Measurements from ENCODE around the gene BRK1.
A peak's percentile ranks its signal among the peaks of the same experiment; 100 is the strongest.
"Not testable (repeated sequence)": the region's sequence is repeated elsewhere in the genome, so short reads cannot be mapped to it uniquely, and the experiment has no call there.

The BRK1 gene

DNA sequence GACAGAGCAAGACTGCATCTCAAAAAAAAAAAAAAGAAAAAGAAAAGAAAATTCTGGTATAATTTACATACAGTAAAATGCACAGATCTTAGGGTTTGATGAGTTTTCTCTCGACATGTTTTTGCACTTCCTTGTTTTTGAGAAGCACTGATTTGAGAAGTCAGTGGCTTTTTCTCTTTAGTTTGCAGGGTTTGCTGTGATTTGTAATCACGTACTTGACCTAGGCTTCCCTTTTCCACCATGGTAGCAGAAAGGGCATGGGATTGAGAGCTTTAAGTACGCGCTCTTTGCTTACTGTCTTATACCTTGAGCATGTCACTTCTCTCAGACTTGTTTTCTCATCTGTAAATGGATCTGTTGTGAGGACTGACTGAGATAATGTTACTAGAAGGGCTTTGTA is 30.2 kb downstream of the BRK1 start:
- DNase-seq = no peak

DNA sequence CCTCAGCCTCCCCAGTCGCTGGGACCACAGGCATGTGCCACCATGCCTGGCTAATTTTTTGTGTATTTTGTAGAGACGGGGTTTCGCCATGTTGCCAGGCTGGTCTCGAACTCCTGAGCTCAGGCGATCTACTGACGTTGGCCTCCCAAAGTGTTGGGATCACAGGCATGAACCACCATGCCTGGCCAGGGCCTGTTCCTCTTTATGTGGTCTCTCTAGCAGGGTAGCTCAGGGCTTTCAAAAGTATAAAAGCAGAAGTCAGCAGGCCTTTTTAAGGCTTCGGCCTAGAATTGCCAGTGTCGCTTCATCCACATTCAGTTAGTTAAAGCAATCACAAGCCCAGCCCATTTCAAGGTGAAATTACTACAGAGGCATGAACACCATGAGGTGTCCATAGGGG is 33.8 kb downstream of the BRK1 start:
- no peak for DNase-seq

DNA sequence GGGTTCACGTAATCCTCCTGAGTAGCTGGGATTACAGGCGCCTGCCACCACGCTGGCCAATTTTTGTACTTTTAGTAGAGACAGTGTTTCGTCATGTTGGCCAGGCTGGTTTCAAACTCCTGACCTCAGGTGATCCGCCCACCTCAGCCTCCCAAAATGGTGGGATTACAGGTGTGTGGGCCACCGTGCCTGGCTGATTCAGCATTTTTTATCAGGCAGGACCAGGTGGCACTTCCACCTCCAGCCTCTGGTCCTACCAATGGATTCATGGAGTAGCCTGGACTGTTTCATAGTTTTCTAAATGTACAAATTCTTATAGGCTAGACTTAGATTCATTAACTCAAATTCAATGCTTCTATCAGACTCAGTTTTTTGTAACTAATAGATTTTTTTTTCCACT is 35.5 kb downstream of the BRK1 start:
- DNase-seq = no peak

DNA sequence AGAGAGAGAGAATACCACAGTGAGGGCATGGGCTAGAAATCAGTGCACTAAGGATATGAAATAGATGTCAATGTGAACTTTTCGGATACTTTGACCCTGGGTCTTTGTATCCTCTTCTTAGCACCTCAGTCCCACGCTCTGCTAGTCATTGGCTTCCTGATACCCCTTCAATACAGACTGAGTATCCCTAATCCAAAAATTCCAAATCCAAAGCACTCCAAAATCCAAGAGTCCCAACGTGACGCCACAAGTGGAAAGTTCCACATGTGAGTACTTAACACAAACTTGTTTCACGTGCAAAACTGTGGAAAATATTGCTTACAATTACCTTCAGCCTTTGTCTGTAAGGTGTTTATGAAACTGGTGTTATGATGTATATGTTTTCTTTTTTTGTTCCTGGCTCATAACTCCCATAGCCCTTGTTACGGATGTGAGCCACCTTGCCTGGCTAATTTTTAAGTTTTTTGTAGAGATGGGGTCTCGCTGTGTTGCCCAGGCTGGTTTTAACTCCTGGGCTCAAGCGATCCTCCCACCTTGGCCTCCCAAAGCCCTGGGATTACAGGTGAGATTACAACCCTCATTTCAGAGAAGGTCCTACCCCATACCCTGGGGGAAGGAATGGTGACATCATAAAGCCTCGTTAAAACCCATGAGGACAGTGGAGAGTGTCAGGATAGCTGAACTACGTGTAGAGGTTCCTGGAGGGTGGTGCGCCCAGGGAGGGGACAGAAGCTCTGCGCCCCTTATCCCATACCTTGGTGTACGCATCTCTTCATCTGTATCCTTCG is 39.1 kb downstream of the BRK1 start:
- no peak for DNase-seq

DNA sequence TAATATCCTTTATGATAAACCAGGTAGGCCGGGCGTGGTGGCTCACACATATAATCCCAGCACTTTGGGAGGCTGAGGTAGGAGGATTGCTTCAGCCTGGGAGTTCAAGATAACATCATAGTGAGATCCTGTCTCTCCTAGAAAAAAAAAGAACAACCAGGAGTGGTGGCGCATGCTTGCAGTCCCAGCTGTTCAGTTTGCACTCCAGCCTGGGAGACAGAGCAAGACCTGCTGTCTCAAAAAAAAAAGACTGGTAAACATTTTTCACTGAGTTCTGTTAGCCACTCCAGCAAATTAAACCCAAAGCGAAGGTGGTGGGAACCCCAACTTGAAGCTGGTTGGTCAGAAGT is 39.6 kb downstream of the BRK1 start:
- DNase-seq = no peak

DNA sequence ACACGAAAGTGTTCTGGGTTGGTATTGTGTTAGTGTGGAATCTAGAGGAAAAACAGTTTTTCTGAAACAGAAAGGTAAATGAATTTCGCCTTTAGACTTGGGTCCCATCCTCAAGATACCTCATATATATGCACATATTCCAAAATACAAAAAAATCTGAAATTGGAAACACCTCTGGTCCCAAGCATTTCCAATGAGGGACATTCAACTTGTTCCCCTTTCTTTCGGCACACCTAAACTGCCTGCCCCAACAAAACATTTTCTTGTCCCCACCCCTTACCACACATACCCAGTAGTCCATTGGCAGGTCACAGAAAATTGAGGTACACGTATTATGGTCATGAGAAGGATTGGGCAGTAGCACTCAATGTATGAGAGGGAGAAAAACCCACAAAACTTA is 40.2 kb downstream of the BRK1 start:
- no peak for DNase-seq

DNA sequence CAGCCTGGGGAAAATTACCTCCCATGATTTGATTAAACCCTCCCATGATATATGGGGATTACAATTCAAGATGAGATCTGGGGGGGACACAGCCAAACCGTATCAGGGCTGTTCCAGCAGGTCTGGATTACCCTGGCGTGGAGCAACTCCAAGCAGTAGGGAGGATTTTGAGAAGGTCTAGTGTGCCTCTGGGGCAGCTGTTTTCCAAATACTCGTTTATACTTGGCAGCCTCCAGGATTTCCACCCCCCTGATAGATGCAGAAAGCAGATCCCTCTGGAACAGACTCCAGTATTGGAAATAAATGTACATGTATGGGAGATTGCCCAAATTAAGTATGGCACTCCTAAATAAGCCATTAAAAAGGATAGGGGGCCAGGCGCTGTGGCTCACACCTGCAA is 41.6 kb downstream of the BRK1 start:
- DNase-seq = no peak

DNA sequence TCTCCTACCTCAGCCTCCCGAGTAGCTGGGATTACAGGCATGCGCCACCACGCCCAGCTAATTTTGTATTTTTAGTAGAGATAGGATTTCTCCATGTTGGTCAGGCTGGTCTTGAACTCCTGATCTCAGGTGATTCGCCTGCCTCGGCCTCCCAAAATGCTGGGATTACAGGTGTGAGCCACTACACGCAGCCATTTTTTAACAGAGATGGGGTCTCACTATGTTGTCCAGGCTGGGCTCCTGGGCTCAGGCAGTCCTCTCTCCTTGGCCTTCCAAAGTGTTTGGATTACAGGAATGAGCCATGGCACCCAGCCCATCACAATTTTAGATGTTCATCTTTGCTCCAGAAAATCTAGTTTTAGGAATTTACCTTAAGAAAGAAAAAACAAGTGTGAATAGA is 43.1 kb downstream of the BRK1 start:
- not testable (repeated sequence) for DNase-seq

DNA sequence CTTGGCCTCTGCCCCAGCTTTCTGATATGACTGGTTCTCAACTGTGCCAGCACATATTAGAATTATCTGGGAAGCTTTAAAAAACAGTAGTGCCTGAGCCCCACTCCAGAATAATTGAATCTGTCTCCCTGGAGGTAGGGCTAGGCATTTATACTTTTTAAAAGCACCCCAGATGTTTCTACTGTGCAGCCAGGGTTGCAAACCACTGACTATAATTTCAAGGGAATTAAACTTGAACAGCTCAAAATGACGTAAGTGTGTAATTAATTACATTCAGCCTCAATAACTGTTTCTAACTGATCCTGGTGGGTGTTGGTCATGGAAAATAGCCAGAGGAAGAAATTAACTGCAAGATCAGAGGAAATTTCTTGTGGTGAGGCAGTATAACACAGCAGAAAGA is 44.9 kb downstream of the BRK1 start:
- DNase-seq = no peak

DNA sequence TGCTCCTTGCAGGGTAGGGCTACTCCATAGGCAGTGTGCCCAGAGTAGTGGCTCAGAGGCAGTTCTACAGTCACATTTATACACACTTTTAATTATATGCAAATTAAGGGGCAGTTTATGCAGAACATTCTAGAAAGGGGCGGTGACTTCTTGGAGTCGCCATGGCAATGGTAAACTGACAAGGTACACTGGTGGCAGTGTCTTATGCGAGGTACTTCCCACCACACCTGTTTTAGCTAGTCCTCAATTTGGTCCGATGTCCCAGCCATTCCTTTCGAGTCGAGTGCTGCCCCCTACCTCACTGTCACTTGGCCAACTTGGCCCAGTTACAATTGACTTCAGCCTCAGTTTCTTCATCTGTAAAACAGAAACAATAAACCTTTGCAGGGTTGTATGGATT is 45.5 kb downstream of the BRK1 start:
- DNase-seq = no peak

DNA sequence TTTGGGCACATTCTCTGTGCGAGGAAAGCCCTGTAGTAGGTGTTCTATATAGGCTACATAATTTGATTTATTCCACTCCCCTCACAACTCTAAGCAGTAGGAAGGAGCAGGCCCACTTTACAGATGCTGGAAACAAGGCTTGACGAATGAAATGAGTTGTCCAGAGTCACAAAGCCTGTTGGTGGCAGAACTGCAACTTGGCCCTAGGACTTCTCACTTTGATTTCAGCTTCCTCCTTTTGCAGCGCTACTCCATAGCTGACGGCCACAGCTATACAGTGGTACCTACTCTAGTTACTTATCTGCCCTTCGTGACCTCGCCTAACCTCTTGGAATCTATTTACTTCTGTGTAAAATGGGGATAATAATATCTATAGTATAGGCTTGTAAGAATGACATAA is 46.7 kb downstream of the BRK1 start:
- DNase-seq = no peak

DNA sequence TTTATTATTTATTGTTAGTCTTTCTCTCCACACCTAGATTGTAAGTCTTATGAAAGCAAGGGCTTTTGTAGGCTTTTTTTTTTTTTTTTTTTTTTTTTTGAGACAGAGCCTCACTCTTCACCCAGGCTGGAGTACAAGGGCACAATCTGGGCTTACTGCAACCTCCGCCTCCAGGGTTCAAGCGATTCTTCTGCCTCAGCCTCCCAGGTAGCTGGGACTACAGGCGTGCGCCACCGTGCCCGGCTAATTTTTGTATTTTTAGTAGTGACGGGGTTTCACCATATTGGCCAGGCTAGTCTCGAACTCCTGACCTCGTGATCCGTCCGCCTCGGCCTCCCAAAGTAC is 48.7 kb downstream of the BRK1 start:
- DNase-seq = not testable (repeated sequence)

DNA sequence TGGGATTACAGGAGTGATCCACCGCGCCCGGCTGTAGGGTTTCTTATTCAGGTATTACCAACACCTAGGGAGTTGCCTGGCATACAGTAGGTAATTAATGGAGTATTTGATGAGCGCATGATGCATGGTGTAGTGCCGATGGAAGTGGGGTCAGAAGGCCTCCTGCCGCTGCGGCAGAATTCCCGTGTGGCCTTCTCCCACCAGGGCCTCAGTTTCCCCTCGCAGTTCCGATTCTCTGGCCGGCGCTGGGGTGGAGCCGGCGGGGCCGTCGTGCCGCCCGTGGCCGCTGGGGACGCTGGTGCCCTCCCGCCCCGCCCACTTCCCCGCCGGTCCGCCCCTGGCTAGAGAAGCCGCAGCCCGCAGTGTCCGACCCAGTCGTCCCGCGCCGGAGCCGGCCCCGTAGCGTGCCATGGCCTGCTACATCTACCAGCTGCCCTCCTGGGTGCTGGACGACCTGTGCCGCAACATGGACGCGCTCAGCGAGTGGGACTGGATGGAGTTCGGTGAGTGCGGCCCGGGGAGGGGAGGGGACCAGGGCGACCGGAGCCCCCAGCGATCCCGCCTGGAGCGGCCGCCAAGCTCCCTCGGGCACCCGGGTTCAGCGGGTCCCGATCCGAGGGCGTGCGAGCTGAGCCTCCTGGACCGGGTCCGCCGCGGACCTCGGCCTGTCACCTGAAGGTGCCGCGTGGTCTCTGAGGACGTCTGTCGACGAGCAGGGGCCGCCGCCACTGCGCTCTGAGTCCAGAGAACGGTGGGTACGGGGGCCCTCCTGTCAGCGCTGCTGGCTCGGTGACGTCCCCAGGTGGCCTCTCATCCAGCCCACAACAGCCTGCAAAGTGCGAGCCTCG is 49.3 kb downstream of the BRK1 start, which contains the start of gene IRAK2:
Gene IRAK2 (plus strand): TSS at position 374 of the 848 bp plus-strand sequence. CDS start 36 bp downstream, at position 410.
- peak; percentile 86 for DNase-seq

DNA sequence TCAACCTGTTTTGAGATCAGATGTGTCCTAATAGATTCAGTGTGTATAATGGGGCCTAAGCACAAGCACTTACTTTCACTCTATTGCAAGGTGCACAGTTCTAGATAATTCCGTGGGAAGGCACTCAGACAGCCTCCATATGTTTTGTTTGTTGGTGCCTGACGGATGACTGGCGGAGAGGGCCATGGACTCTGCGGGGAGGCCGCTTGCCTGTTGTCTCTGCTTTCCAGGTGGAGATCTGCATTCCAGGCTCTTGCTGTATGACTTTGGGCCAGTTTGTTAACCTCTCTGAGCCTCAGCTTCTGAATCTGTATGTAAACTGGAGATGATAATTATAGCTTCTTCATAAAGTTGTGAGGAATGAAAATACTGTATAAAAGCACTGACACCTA is 50.7 kb downstream of the BRK1 start:
- DNase-seq = no peak

DNA sequence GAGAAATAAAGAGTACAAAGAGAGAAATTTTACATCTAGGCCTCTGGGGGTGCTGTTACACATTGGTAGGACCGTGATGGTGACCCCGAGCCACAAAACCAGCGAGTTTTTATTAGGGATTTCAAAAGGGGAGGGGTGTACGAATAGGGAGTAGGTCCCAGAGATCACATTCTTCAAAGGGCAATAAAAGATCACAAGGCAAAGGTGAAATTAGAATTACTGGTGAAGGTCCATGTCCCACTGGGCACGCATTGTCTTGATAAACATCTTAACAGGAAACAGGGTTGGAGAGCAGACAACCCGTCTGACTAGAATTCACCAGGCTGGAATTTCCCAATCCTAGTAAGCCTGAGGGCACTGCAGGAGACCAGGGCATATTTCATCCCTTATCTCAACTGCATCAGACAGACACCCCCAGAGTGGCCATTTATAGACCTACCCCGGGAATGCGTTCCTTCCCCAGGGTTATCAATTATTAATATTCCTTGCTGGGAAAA is 53.6 kb downstream of the BRK1 start:
- DNase-seq = no peak

DNA sequence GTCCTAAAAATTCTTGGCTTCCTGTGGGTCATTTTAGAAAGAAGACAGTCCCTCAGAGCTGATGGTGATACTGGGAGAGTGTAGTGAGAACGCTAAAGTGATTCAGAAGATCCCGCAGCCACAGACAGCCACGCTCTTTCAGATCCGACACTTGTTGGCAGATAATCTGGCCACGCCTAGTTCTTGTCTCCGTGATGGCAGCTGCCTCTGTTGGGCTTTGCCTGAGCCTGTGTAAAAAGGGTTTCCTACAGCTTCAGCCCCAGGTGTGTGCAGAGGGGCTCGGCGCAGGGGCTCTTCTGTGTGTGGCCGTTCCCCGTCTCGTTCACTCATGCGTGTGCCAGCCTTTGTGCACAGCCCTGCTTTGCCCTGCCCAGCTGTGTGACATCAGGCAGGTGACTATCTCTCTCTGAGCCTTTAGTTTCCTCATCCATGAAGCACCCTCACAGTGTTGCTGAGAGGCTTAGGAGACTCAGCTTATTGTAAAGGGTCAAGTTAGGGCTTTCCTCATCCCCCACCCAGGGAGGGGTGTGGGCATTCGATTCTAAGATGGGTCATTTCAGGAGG is 55.5 kb downstream of the BRK1 start:
- DNase-seq = no peak

DNA sequence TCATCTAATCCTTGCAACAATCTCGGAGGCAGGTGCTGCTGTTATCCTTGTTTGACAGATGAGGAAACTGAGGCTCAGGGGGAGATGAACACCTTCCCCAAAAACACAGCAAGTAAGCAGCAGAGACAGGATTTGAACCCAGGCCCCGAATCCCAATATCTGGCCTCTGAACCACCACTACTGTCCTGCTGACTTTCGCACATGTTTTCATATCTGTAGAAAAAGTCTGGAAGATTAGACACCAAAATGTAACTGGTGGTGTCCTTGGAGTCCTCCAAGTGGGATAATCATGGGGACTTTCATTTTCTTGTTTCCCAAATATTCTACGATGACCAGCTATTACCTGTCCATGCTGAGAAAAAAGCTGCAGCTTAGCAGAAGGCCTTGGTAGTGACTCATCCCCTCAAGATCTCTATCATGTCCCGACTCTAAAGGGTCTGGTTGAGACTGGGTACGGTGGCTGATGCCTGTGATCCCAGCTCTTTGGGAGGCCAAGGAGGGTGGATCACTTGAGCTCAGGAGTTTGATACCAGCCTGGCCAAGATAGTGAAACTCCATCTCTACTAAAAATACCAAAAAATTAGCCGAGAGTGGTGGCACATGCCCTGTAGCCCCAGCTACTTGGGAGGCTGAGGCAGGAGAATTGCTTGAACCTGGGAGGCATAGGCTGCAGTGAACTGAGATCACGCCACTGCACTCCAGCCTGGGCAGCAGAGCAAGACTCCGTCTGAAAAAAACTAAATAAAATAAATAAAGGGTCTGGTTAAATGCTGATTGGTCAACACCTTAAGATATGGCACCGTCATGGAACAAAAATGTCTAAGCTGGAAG is 57.8 kb downstream of the BRK1 start:
- no peak for DNase-seq

DNA sequence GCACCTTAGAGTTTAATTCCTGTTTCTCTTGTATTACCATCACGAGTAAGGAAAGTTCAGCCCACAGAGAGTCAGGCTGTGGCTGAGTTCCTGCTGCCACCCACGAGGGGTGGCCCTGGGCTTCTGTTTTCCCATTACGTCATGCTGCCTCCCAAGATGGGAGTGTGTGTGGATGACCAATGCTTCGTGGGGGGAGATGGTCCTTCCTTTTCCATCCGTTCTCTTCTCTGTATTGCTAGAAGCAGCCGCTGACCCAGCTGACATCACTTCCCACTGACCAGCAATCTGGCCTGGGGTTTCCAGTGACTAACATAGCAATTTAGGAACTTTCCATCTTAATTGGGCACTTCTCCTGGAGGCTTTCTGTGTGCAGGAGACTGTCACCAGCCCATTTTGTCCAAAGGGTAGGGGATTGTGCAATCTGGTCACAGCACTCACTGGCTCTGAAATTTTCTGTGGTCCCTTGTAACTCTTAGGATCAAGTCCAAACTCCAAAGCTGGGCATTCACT is 58.5 kb downstream of the BRK1 start:
- DNase-seq = no peak

DNA sequence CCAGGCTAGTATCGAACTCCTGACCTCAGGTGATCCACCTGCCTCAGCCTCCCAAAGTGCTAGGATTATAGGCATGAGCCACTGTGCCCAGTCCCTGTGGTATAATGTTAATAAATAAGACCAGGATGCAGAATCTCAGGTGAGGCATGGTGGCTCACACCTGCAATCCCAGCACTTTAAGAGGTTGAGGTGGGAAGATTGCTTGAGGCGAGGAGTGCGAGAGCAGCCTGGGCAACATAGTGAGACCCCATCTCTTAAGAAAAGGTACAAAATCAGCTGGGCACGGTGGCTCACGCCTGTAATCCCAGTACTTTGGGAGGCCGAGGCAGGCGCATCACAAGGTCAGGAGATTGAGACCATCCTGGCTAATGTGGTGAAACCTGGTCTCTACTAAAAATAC is 59.9 kb downstream of the BRK1 start:
- DNase-seq = not testable (repeated sequence)

DNA sequence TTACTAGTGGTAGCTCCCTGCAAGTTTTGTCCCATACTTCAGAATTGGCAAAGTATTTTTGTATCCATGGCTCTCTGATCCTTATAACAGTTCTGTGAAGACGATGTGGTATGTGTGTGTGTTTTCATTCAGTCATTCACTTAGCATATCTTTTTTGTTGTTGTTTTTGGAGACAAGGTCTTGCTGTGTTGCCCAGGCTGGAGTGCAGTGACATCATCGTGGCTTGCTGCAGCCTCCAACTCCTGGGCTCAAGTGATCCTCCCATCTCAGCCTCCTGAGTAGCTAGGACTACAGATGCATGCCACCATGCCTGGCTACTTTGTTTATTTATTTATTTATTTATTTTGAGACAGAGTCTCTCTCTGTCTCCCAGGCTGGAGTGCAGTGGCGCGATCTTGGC is 60.7 kb downstream of the BRK1 start:
- DNase-seq = not testable (repeated sequence)
